ENCODE results near the gene DTNBP1. TPM values are rescaled to one million over a fixed set of nuclear protein-coding genes. Genes with fewer than 3 reads are reported as not detected.

Gene DTNBP1
- total and polyA plus RNA-seq, 2 of the 8 experiments (the other 6 are each of a cell fraction or from before 2014, with no cell fraction given), result 13.5 to 22.1 TPM

GRCh38 chr6:15604843-15605242 lies 58.0 kb downstream of the DTNBP1 start:
- CTCF ChIA-PET (ENCODE audit: partially characterized antibody), result interaction anchor here (1.0 to 1.4 kb wide), 2 partner anchors 19 to 20 kb away, joined by 3 to 4 read pairs; no protein-coding TSS in a partner anchor
- no peak overlapping the region for H2AK5ac ChIP-seq (ENCODE audit: low read depth, low read length)
- no peak for TF ChIP-seq CHD1 (IDR thresholded peaks at IDR 0.05; ENCODE audit: low read depth, low read length)
- TF ChIP-seq BCL11A (IDR thresholded peaks at IDR 0.05; ENCODE audit: low read depth in 2 of 2, low read length in 2 of 2), result no peak
- TF ChIP-seq PHF8 (conservative IDR thresholded peaks at IDR 0.05; ENCODE audit: low read depth, low read length), result no peak
- no peak for TF ChIP-seq ASH2L (IDR thresholded peaks at IDR 0.05; ENCODE audit: low read length)
- no peak for TF ChIP-seq CTCF (IDR thresholded peaks at IDR 0.05; ENCODE audit: control extremely low read depth in 1 of 3, insufficient read depth in 1 of 3, low read depth in 1 of 3, low read length in 3 of 3)
- TF ChIP-seq USF2 (IDR thresholded peaks at IDR 0.05; ENCODE audit: low read length), result no peak
- no peak for TF ChIP-seq KDM4A (IDR thresholded peaks at IDR 0.05; ENCODE audit: low read depth, low read length, severe bottlenecking)
- no peak for TF ChIP-seq POLR2AphosphoS5 (IDR thresholded peaks at IDR 0.05; ENCODE audit: low read depth, low read length)
- no peak for TF ChIP-seq SP2 (IDR thresholded peaks at IDR 0.05; ENCODE audit: low read length)
- TF ChIP-seq CHD2 (IDR thresholded peaks at IDR 0.05; ENCODE audit: low read length), result no peak
- no peak for TF ChIP-seq SUZ12 (IDR thresholded peaks at IDR 0.05; ENCODE audit: low read length)

More at GRCh38 chr6:15604843-15605242, 58.0 kb downstream of the DTNBP1 start:
- no peaks in the 10 kb centered on the region for H3K79me2 ChIP-seq (ENCODE audit: control insufficient read depth in 1 of 2, insufficient read depth in 2 of 2, low read length in 2 of 2)
- H4K8ac ChIP-seq (ENCODE audit: extremely low read depth, insufficient read depth, low read length), result no peak overlapping the region
- no peak overlapping the region for H3K4me3 ChIP-seq (ENCODE audit: extremely low read depth in 1 of 4, insufficient read depth in 2 of 4, low read depth in 3 of 4, low read length in 4 of 4)
- no peak overlapping the region for H4K5ac ChIP-seq (ENCODE audit: insufficient read length, low read depth, low read length)
- no peak overlapping the region for H3K4ac ChIP-seq (replicated peaks; ENCODE audit: insufficient read length, low read depth, low read length)
- H3K4me1 ChIP-seq (replicated peaks in 1 of 4; ENCODE audit: control insufficient read depth in 3 of 4, insufficient read depth in 4 of 4, low read length in 3 of 4), result peaks cover 0 to 3% (median 1%) of the 10 kb centered on the region in 4 experiments; a peak in 3 of 7 replicates
- no peak overlapping the region for H3K18ac ChIP-seq (ENCODE audit: extremely low read depth, low read length)
- H3K23me2 ChIP-seq (ENCODE audit: low read depth, low read length), result no peaks in the 10 kb centered on the region
- no peak overlapping the region for H2BK15ac ChIP-seq (ENCODE audit: low read length)
- no peak overlapping the region for H2BK120ac ChIP-seq (replicated peaks; ENCODE audit: low read depth, low read length)
- 83% methylated on average over 2 of the region's 2 CpGs; no CpG with 5 or more reads in 1 of the 2 experiments for WGBS, 2 experiments (ENCODE audit: extremely low coverage in 1 of 2, insufficient coverage in 1 of 2, insufficient read length in 1 of 2, insufficient replicate concordance in 2 of 2, low coverage in 1 of 2, low lambda C conversion rate in 2 of 2, missing lambda C conversion rate in 1 of 2)
- H2BK5ac ChIP-seq (ENCODE audit: low read depth, low read length), result no peak overlapping the region
- no peak overlapping the region for H2BK20ac ChIP-seq (ENCODE audit: low read length)
- no peak overlapping the region for H4K91ac ChIP-seq (replicated peaks; ENCODE audit: insufficient read length, low read length)
- H4K20me1 ChIP-seq (replicated peaks in 1 of 2; ENCODE audit: control insufficient read depth in 1 of 2, insufficient read depth in 2 of 2, low read length in 2 of 2), result no peaks in the 10 kb centered on the region
- H3K79me1 ChIP-seq (ENCODE audit: low read depth, low read length), result no peaks in the 10 kb centered on the region
- H3K27me3 ChIP-seq (replicated peaks in 1 of 4; ENCODE audit: control insufficient read depth in 3 of 4, extremely low read depth in 1 of 4, insufficient read depth in 3 of 4, low read length in 3 of 4), result no peaks in the 10 kb centered on the region
- H3K27ac ChIP-seq (ENCODE audit: low read depth, low read length), result no peak overlapping the region
- no peak for DNase-seq (ENCODE audit: low read depth in 1 of 2, low spot score in 2 of 2)
- H3K9me3 ChIP-seq (ENCODE audit: insufficient read depth in 2 of 2, low read depth in 1 of 2, low read length in 1 of 2), result no peaks in the 10 kb centered on the region
- POLR2A ChIA-PET (ENCODE audit: partially characterized antibody), result interaction anchor here (1.1 kb wide), 1 partner anchor 27 kb away, joined by 3 read pairs; no protein-coding TSS in a partner anchor
- no peaks in the 10 kb centered on the region; a peak in 1 of 8 replicates for H3K36me3 ChIP-seq (ENCODE audit: control insufficient read depth in 2 of 4, insufficient read depth in 4 of 4, low read length in 3 of 4)
- H3K14ac ChIP-seq (ENCODE audit: insufficient read length), result no peak overlapping the region
- H3K9ac ChIP-seq (replicated peaks in 1 of 4; ENCODE audit: extremely low read depth in 1 of 4, low read depth in 3 of 4, low read length in 3 of 4), result no peak overlapping the region
- H3K56ac ChIP-seq (replicated peaks; ENCODE audit: insufficient read length, low read depth, low read length), result no peak overlapping the region
- H3K23ac ChIP-seq (ENCODE audit: insufficient read length), result no peak overlapping the region
- no peak overlapping the region for H2AFZ ChIP-seq (ENCODE audit: low read length)
- H3K4me2 ChIP-seq (ENCODE audit: insufficient read depth in 1 of 2, low read depth in 2 of 2, low read length in 2 of 2), result no peak overlapping the region
- no peak overlapping the region for H2BK12ac ChIP-seq (ENCODE audit: low read depth, low read length)
- no peak for FAIRE-seq
